Neural crest cell (in vitro differentiated cells): Measurements from ENCODE around the gene FSD2. TPM values are rescaled to one million over a fixed set of nuclear protein-coding genes. Genes with fewer than 3 reads are reported as not detected.
"Not testable (repeated sequence)": the region's sequence is repeated elsewhere in the genome, so short reads cannot be mapped to it uniquely, and the experiment has no call there.

Experiments
- DNase-seq: peaks from one replicate; pipeline ENCODE4 v3.0.0; 2021; ENCODE audit warnings: low read depth, mixed read lengths, low spot score
- H3K27ac Mint-ChIP-seq: one replicate; pipeline ENCODE4 v1.8.0; 2021; ENCODE audit warnings: mild to moderate bottlenecking, mixed read lengths; ENCODE audit not compliant: unreplicated experiment
- H3K27me3 Mint-ChIP-seq: 2 replicates; pipeline ENCODE4 v1.8.0; 2021; ENCODE audit warnings: low read depth, mild to moderate bottlenecking, mixed read lengths
- H3K36me3 Mint-ChIP-seq: 2 replicates; pipeline ENCODE4 v1.8.0; 2021; ENCODE audit warnings: low read depth, mild to moderate bottlenecking, mixed read lengths
- H3K4me1 Mint-ChIP-seq: 2 replicates; pipeline ENCODE4 v1.8.0; 2021; ENCODE audit warnings: mixed read lengths
- H3K4me3 Mint-ChIP-seq: one replicate; pipeline ENCODE4 v1.8.0; 2021; ENCODE audit warnings: mild to moderate bottlenecking, mixed read lengths
- H3K9me3 Mint-ChIP-seq: 2 replicates; pipeline ENCODE4 v1.8.0; 2021; ENCODE audit warnings: mixed read lengths
- CTCF ChIP-seq: fragments of 200-600 bp; sonication (generic); conservative IDR thresholded peaks from 2 replicates; pipeline ENCODE4 v1.5.0; 2021; ENCODE audit warnings: antibody characterized with exemption, mild to moderate bottlenecking
- total RNA-seq: library from RNA; stranded (reverse); gene quantifications from 2 replicates; pipeline ENCODE4 v1.2.1, GENCODE V29; 2021

FSD2 gene
- total RNA-seq, 1 donor from 2014 or later, result not detected

- no peaks in the 10 kb centered on the region for H3K27me3 Mint-ChIP-seq
- H3K4me3 Mint-ChIP-seq, result no peak overlapping the region
- TF ChIP-seq CTCF, result no peak
- peaks cover 22% of the 10 kb centered on the region for H3K36me3 Mint-ChIP-seq
- H3K27ac Mint-ChIP-seq, result no peak overlapping the region
- DNase-seq, result no peak
- no peaks in the 10 kb centered on the region for H3K4me1 Mint-ChIP-seq
- H3K9me3 Mint-ChIP-seq, result no peaks in the 10 kb centered on the region
These were observed 23.4 kb upstream of the FSD2 start for GRCh38 chr15:82829234-82829633.

DNA sequence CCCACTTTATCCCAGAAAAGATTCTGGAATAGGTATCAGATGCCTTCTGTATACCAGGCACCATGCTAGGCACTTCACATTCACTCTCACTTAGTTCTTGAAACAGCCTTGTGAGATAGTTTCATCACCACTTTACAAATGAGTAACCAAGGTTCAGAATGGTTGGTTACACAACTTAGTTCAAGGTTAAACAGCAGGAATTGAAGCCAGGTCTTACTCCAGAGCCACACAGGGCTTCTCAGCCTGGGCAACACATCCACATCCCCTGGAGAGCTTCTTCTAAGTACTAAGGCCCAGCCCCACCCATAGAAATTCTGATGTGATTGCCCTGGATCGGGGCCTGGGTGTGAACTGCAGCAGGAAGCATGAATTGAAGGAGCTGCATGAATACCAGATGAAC is 22.2 kb upstream of the FSD2 start:
- no peak for TF ChIP-seq CTCF

GRCh38 chr15:82823049-82823448 is 17.2 kb upstream of the FSD2 start:
- Mint-ChIP-seq H3K4me1 (no peaks in the 10 kb centered on the region), H3K36me3 (peaks cover 28% of the 10 kb centered on the region), H3K27ac (no peak overlapping the region), H3K27me3 (no peaks in the 10 kb centered on the region), H3K9me3 (no peaks in the 10 kb centered on the region), H3K4me3 (no peak overlapping the region)
- DNase-seq, result no peak
- no peak for TF ChIP-seq CTCF

More for the DNA sequence above, 22.2 kb upstream of the FSD2 start:
- Mint-ChIP-seq H3K4me1 (no peaks in the 10 kb centered on the region), H3K36me3 (peaks cover 15% of the 10 kb centered on the region), H3K9me3 (no peaks in the 10 kb centered on the region), H3K27me3 (no peaks in the 10 kb centered on the region), H3K27ac (no peak overlapping the region), H3K4me3 (no peak overlapping the region)
- no peak for DNase-seq

- not testable (repeated sequence) for DNase-seq, H3K9me3 Mint-ChIP-seq, H3K4me3 Mint-ChIP-seq, H3K27ac Mint-ChIP-seq, H3K4me1 Mint-ChIP-seq, H3K27me3 Mint-ChIP-seq
- H3K36me3 Mint-ChIP-seq, result peaks cover 28% of the 10 kb centered on the region
These were observed 16.0 kb upstream of the FSD2 start for GRCh38 chr15:82821851-82822250.

GRCh38 chr15:82821396-82821795 is 15.5 kb upstream of the FSD2 start:
- DNase-seq, H3K4me3 Mint-ChIP-seq, H3K27ac Mint-ChIP-seq, H3K27me3 Mint-ChIP-seq, H3K9me3 Mint-ChIP-seq, H3K4me1 Mint-ChIP-seq: not testable (repeated sequence)
- peaks cover 26% of the 10 kb centered on the region for H3K36me3 Mint-ChIP-seq

- Mint-ChIP-seq H3K4me3 (no peak overlapping the region), H3K9me3 (no peaks in the 10 kb centered on the region), H3K36me3 (peaks cover 25% of the 10 kb centered on the region), H3K27ac (no peak overlapping the region), H3K27me3 (no peaks in the 10 kb centered on the region), H3K4me1 (no peaks in the 10 kb centered on the region)
- no peak for TF ChIP-seq CTCF
- no peak for DNase-seq
These were observed 14.3 kb upstream of the FSD2 start for GRCh38 chr15:82820128-82820527.

- no peak for DNase-seq
- Mint-ChIP-seq H3K9me3 (no peaks in the 10 kb centered on the region), H3K27ac (no peak overlapping the region), H3K36me3 (peaks cover 2% of the 10 kb centered on the region), H3K27me3 (no peaks in the 10 kb centered on the region), H3K4me3 (peak overlapping the region; percentile 76), H3K4me1 (peaks cover 25% of the 10 kb centered on the region)
- no peak for TF ChIP-seq CTCF
These were observed 7.1 kb upstream of the FSD2 start for GRCh38 chr15:82812994-82813393.
